MM.1S (cell line): ENCODE data around the gene SERPINB7.

Experiments used
- CTCF ChIP-seq: fragments of 300-600 bp; sonication (generic); IDR thresholded peaks from 2 replicates; pipeline ENCODE4 v1.5.1; 2016; ENCODE audit warnings: antibody characterized with exemption, low read length, mixed read lengths
- EZH2 ChIP-seq: fragments of 300-600 bp; sonication (generic); optimal IDR thresholded peaks from 2 replicates; pipeline ENCODE3; 2017; ENCODE audit warnings: low read depth, mild to moderate bottlenecking, antibody characterized with exemption, low read length, mixed read lengths
- EZH2phosphoT487 ChIP-seq: fragments of 300-600 bp; sonication (generic); IDR thresholded peaks from 2 replicates; pipeline ENCODE4 v1.6.1; 2018; ENCODE audit warnings: antibody characterized with exemption, low read length

GRCh38 chr18:63773551-63773950, 1.7 kb upstream of the SERPINB7 start:
- TF ChIP-seq CTCF (no peak), EZH2 (no peak), EZH2phosphoT487 (no peak)
